ENCODE results near the gene TMEM258.

DNA sequence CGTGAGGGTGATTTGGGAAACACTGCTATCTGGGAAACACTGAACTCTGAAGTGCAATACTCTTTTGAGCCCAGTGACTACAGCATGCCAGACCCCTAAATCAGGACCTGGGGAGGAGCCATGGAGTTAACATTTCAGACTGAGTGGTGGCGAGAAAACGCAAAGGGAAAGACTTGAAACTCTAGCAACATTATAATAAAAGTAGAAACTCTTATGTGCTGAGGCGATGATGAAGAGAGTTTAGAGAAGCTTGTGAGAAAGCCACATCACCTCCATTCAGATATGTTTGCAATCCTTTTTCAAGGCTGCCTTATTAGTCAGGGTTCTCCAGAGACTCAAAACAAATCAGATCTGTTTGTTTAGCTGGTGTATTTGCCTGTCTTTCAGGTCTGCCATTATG lies 2.2 kb upstream of the TMEM258 start:
- TF ChIP-seq, protein P1, sequence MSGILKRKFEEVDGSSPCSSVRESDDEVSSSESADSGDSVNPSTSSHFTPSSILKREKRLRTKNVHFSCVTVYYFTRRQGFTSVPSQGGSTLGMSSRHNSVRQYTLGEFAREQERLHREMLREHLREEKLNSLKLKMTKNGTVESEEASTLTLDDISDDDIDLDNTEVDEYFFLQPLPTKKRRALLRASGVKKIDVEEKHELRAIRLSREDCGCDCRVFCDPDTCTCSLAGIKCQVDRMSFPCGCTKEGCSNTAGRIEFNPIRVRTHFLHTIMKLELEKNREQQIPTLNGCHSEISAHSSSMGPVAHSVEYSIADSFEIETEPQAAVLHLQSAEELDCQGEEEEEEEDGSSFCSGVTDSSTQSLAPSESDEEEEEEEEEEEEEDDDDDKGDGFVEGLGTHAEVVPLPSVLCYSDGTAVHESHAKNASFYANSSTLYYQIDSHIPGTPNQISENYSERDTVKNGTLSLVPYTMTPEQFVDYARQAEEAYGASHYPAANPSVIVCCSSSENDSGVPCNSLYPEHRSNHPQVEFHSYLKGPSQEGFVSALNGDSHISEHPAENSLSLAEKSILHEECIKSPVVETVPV (CRISPR knock-in tag; IDR thresholded peaks at IDR 0.05): no peak
- TF ChIP-seq OSR1 (CRISPR knock-in tag; IDR thresholded peaks at IDR 0.05) (no peak), ESRRG (CRISPR knock-in tag; IDR thresholded peaks at IDR 0.05) (no peak), RARB (CRISPR knock-in tag; IDR thresholded peaks at IDR 0.05) (no peak), SNAI2 (CRISPR knock-in tag; IDR thresholded peaks at IDR 0.05) (no peak), ZFP30 (CRISPR knock-in tag; IDR thresholded peaks at IDR 0.05) (no peak), ZNF565 (CRISPR knock-in tag; conservative IDR thresholded peaks at IDR 0.05; ENCODE audit: low read depth) (no peak), CSDC2 (CRISPR knock-in tag; IDR thresholded peaks at IDR 0.05) (no peak), PPARA (CRISPR knock-in tag; IDR thresholded peaks at IDR 0.05; ENCODE audit: borderline replicate concordance) (no peak), ISL1 (CRISPR knock-in tag; IDR thresholded peaks at IDR 0.05) (no peak)
- TF ChIP-seq, protein P2, sequence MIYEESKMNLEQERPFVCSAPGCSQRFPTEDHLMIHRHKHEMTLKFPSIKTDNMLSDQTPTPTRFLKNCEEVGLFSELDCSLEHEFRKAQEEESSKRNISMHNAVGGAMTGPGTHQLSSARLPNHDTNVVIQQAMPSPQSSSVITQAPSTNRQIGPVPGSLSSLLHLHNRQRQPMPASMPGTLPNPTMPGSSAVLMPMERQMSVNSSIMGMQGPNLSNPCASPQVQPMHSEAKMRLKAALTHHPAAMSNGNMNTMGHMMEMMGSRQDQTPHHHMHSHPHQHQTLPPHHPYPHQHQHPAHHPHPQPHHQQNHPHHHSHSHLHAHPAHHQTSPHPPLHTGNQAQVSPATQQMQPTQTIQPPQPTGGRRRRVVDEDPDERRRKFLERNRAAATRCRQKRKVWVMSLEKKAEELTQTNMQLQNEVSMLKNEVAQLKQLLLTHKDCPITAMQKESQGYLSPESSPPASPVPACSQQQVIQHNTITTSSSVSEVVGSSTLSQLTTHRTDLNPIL (CRISPR knock-in tag; IDR thresholded peaks at IDR 0.05; ENCODE audit: low read depth): no peak
- TF ChIP-seq, protein P3, sequence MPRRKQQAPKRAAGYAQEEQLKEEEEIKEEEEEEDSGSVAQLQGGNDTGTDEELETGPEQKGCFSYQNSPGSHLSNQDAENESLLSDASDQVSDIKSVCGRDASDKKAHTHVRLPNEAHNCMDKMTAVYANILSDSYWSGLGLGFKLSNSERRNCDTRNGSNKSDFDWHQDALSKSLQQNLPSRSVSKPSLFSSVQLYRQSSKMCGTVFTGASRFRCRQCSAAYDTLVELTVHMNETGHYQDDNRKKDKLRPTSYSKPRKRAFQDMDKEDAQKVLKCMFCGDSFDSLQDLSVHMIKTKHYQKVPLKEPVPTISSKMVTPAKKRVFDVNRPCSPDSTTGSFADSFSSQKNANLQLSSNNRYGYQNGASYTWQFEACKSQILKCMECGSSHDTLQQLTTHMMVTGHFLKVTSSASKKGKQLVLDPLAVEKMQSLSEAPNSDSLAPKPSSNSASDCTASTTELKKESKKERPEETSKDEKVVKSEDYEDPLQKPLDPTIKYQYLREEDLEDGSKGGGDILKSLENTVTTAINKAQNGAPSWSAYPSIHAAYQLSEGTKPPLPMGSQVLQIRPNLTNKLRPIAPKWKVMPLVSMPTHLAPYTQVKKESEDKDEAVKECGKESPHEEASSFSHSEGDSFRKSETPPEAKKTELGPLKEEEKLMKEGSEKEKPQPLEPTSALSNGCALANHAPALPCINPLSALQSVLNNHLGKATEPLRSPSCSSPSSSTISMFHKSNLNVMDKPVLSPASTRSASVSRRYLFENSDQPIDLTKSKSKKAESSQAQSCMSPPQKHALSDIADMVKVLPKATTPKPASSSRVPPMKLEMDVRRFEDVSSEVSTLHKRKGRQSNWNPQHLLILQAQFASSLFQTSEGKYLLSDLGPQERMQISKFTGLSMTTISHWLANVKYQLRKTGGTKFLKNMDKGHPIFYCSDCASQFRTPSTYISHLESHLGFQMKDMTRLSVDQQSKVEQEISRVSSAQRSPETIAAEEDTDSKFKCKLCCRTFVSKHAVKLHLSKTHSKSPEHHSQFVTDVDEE (CRISPR knock-in tag; IDR thresholded peaks at IDR 0.05): no peak
- TF ChIP-seq, protein P4, sequence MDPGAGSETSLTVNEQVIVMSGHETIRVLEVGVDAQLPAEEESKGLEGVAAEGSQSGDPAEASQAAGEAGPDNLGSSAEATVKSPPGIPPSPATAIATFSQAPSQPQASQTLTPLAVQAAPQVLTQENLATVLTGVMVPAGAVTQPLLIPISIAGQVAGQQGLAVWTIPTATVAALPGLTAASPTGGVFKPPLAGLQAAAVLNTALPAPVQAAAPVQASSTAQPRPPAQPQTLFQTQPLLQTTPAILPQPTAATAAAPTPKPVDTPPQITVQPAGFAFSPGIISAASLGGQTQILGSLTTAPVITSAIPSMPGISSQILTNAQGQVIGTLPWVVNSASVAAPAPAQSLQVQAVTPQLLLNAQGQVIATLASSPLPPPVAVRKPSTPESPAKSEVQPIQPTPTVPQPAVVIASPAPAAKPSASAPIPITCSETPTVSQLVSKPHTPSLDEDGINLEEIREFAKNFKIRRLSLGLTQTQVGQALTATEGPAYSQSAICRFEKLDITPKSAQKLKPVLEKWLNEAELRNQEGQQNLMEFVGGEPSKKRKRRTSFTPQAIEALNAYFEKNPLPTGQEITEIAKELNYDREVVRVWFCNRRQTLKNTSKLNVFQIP (CRISPR knock-in tag; IDR thresholded peaks at IDR 0.05; ENCODE audit: borderline replicate concordance, low read depth): no peak
